Measurements from ENCODE around the gene SREK1IP1. TPM values are rescaled to one million over a fixed set of nuclear protein-coding genes. Genes with fewer than 3 reads are reported as not detected.

Gene SREK1IP1
- total and polyA plus RNA-seq, 8 donors, result 2.3 to 43.2 (median 22.6) TPM

DNA sequence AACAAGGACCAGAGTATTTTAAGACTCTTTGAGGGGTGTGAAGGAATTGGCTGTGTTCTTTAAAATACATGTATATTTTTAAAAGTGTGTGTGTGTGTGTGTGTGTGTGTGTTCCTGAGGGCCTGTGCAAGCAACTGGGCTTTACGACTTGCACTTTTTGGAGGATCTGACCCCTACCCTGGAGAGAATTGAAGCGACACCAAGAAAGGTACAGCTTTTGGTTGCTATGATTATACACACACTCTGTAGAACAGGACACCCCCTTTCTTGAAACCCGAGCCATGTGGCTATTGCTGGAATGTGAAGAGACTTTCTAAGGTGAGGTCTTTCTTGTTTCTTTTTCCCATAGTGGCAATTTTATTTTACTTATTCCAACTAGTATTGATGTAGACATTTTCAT is 77.2 kb downstream of the SREK1IP1 start:
- Histone ChIP-seq H3K9me3 (peaks cover 0 to 7% (median 3%) of the 10 kb centered on the region in 4 donors), H3K27me3 (peaks cover 0 to 58% (median 16%) of the 10 kb centered on the region in 3 donors), H3K4me3 (no peak overlapping the region)

DNA sequence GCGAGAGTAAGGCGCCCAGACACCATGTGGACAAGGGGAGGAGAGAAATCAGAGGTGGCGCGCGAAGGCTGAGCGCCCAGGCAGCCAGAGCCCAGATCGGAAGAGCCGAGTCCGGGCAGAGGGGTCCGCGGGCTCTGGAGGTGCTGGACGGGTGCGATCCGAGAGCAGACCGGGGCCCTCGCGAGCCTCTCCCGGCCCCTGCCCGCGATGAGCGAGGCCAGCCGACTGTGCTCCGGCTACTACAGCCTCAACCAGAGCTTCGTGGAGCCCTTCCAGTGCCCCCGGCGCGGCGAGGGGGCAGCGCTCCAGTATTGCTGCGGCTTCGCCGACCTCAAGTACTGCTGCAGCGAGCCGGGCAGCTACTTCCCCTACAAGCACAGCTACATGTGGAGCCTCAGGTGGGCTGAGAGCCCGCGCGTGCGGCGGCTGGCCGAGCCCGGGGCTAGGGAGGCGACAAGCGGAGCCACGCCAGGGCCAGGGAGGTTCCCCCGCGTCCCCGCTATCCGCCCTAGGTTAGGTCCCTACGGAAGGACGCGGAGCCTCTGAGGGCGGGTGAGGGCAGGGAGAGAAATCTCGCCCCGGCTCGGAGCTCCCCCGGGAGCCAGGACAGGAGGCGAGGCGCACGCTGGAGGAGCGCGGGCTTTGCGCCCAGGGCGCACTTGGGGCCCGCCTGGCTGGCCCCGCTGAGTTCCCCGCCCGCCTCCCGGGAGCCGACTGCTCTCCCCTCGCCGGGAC is 77.9 kb downstream of the SREK1IP1 start, which contains the start of gene SHISAL2B:
Gene SHISAL2B, plus strand, starts transcription at position 87 of the 735 bp plus-strand sequence. Its CDS starts 121 bp downstream, at position 208.
- 1 to 3% (median 1%) methylated on average over 26 to 71 of the region's 71 CpGs for WGBS, 5 donors
- intact Hi-C loops (cut with DNase I; ENCODE audit: low total_unique reads), result no loop called here
- DNase-seq, result peak in 1 of 2 donors; percentile 47
- H3K27me3 ChIP-seq, result peaks cover 0 to 58% (median 16%) of the 10 kb centered on the region in 3 donors
- H3K27ac ChIP-seq, result no peak within 1 kb of the TSS
- H3K36me3 ChIP-seq, result no peaks in the 10 kb centered on the region
- H3K4me1 ChIP-seq, result peaks cover 9 to 15% (median 11%) of the 10 kb centered on the region in 4 donors
- H3K9me3 ChIP-seq, result peaks cover 0 to under 1% (median 0%) of the 10 kb centered on the region in 4 donors
- TF ChIP-seq, protein P1, sequence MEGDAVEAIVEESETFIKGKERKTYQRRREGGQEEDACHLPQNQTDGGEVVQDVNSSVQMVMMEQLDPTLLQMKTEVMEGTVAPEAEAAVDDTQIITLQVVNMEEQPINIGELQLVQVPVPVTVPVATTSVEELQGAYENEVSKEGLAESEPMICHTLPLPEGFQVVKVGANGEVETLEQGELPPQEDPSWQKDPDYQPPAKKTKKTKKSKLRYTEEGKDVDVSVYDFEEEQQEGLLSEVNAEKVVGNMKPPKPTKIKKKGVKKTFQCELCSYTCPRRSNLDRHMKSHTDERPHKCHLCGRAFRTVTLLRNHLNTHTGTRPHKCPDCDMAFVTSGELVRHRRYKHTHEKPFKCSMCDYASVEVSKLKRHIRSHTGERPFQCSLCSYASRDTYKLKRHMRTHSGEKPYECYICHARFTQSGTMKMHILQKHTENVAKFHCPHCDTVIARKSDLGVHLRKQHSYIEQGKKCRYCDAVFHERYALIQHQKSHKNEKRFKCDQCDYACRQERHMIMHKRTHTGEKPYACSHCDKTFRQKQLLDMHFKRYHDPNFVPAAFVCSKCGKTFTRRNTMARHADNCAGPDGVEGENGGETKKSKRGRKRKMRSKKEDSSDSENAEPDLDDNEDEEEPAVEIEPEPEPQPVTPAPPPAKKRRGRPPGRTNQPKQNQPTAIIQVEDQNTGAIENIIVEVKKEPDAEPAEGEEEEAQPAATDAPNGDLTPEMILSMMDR (IDR thresholded peaks at IDR 0.05), result no peak
- H3K4me3 ChIP-seq, result peak within 1 kb of the TSS in 3 of 4 donors; percentile 29 to 47 (median 38)

More for the DNA sequence above, 77.2 kb downstream of the SREK1IP1 start:
- no peak for DNase-seq
- intact Hi-C loops (cut with DNase I; ENCODE audit: low total_unique reads), result no loop called here
- WGBS, 5 donors, result 25 to 38% (median 32%) methylated on average over 3 of the region's 3 CpGs
- no peaks in the 10 kb centered on the region for H3K36me3 ChIP-seq
- peaks cover 9 to 15% (median 11%) of the 10 kb centered on the region in 4 donors for H3K4me1 ChIP-seq
- TF ChIP-seq EP300 (IDR thresholded peaks at IDR 0.05), result no peak
- TF ChIP-seq POLR2AphosphoS5 (IDR thresholded peaks at IDR 0.05), result no peak
- TF ChIP-seq, protein P1 (IDR thresholded peaks at IDR 0.05), result no peak
- TF ChIP-seq POLR2A (IDR thresholded peaks at IDR 0.05), result no peak
- H3K27ac ChIP-seq, result no peak overlapping the region

DNA sequence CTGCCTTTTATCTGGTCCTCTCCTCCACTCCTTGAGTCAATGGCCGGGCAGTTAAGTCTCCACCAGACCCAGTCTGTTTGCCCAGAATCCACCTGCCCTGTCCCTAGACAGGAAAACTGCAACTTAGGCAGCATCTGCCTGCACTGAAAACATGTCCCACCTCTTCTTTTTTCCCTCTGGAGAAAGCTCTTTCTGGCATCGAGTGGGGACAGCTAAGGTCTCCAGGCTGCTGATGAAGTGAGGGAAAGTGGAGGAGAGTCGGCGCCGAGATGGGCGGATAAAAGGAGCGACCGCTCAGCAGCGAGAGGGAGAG is 78.4 kb downstream of the SREK1IP1 start:
- peaks cover 0 to 58% (median 16%) of the 10 kb centered on the region in 3 donors for H3K27me3 ChIP-seq
- TF ChIP-seq, protein P1 (IDR thresholded peaks at IDR 0.05), result no peak
- TF ChIP-seq EP300 (IDR thresholded peaks at IDR 0.05) (no peak), POLR2A (IDR thresholded peaks at IDR 0.05) (no peak), POLR2AphosphoS5 (IDR thresholded peaks at IDR 0.05) (no peak)
- intact Hi-C loops (cut with DNase I; ENCODE audit: low total_unique reads), result no loop called here
- H3K9me3 ChIP-seq, result no peaks in the 10 kb centered on the region
- H3K36me3 ChIP-seq, result no peaks in the 10 kb centered on the region
- peak overlapping the region in 3 of 4 donors; percentile 29 to 47 (median 38) for H3K4me3 ChIP-seq
- H3K4me1 ChIP-seq, result peaks cover 9 to 15% (median 11%) of the 10 kb centered on the region in 4 donors
- H3K27ac ChIP-seq, result no peak overlapping the region
- 3 to 7% (median 4%) methylated on average over 9 of the region's 9 CpGs for WGBS, 5 donors
- no peak for DNase-seq

DNA sequence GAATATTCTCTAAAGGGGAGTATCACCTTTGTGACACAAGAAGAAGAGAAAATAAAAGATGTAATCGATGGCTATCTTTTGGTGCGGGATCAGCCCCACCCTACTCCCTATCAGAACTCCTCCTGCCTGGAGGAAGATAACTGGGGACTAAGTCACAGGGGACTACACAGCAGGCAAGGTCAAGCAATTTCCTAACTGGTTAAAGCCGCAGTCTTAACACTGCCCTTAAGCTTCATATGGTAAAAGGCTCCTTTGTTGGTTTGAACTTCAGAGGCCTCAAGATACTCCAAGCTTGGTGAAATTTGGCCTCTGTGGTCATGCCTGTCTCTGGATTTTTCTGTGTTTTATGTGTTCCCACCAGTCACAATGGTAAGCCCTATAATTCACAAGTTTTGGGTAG is 79.5 kb downstream of the SREK1IP1 start:
- 46 to 81% (median 55%) methylated on average over 3 of the region's 3 CpGs for WGBS, 5 donors
- Histone ChIP-seq H3K4me3 (no peak overlapping the region), H3K27me3 (peaks cover 0 to 58% (median 16%) of the 10 kb centered on the region in 3 donors), H3K27ac (no peak overlapping the region), H3K4me1 (peaks cover 9 to 15% (median 11%) of the 10 kb centered on the region in 4 donors), H3K9me3 (no peaks in the 10 kb centered on the region), H3K36me3 (no peaks in the 10 kb centered on the region)
- TF ChIP-seq POLR2A (IDR thresholded peaks at IDR 0.05) (no peak), POLR2AphosphoS5 (IDR thresholded peaks at IDR 0.05) (no peak), EP300 (IDR thresholded peaks at IDR 0.05) (no peak)
- TF ChIP-seq, protein P1 (IDR thresholded peaks at IDR 0.05), result no peak
- intact Hi-C loops (cut with DNase I; ENCODE audit: low total_unique reads), result no loop called here
- no peak for DNase-seq

Measured in stomach (tissue), 9 donors.